ENCODE measurements around the gene TTBK2. TPM values are rescaled to one million over a fixed set of nuclear protein-coding genes. Genes with fewer than 3 reads are reported as not detected.
"Not testable (repeated sequence)": the region's sequence is repeated elsewhere in the genome, so short reads cannot be mapped to it uniquely, and the experiment has no call there.

TTBK2 gene
- polyA plus RNA-seq, 1 experiment = 3.3 TPM

DNA sequence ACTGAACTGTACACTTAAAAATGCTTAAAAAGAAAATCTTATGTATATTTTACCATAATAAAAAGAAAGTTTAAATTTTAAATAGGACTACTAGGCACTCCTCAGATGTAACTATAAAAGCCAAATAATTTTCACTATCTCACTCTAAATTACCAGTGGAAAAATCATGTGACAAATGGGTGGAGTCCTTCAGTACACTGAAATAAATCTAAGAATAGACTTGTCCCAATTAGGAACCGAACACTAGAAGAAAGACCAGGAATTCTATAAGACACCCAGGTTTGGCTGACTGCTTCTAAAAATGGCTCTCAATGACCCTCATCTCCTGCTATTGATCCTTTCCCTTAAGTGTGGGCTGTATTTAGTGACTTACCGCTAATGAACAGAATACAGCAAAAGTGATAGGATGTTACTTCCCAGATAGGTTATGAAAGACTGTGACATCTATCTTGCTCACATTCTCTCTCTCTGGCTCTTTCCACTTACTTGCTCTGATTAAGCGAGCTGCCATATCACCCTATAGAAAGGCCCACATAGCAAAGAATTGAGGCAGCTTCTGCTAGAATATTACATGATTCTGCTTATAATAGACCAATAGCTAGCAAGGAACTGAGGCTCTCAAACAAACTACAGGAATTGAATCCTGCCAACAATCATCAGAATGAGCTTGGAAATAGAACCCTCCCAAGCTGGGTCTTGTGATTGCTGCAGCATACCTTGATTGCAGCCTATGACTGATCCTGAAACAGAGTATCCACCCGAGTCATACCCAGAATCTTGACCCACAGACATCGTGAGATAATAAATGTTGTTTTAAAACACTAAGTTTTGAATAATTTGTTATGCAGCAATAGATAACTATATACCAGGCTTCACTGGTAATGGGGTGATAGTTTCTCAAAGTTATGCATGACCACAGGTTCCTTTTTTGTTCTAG, 16.9 kb downstream of the TTBK2 start:
- POLR2A ChIA-PET = no interaction called here
- Histone ChIP-seq H3K36me3 (ENCODE audit: control insufficient read depth, insufficient read depth, low read length) (no peaks in the 10 kb centered on the region), H3K4me3 (ENCODE audit: low read depth, low read length) (no peak overlapping the region), H3K27me3 (ENCODE audit: control insufficient read depth, insufficient read depth, low read length) (no peaks in the 10 kb centered on the region)
- TF ChIP-seq, protein P1, sequence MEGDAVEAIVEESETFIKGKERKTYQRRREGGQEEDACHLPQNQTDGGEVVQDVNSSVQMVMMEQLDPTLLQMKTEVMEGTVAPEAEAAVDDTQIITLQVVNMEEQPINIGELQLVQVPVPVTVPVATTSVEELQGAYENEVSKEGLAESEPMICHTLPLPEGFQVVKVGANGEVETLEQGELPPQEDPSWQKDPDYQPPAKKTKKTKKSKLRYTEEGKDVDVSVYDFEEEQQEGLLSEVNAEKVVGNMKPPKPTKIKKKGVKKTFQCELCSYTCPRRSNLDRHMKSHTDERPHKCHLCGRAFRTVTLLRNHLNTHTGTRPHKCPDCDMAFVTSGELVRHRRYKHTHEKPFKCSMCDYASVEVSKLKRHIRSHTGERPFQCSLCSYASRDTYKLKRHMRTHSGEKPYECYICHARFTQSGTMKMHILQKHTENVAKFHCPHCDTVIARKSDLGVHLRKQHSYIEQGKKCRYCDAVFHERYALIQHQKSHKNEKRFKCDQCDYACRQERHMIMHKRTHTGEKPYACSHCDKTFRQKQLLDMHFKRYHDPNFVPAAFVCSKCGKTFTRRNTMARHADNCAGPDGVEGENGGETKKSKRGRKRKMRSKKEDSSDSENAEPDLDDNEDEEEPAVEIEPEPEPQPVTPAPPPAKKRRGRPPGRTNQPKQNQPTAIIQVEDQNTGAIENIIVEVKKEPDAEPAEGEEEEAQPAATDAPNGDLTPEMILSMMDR (IDR thresholded peaks at IDR 0.05; ENCODE audit: insufficient read depth, low read depth, low read length) = no peak
- DNase-seq (ENCODE audit: low read depth) = no peak
- CTCF ChIA-PET = no interaction called here

DNA sequence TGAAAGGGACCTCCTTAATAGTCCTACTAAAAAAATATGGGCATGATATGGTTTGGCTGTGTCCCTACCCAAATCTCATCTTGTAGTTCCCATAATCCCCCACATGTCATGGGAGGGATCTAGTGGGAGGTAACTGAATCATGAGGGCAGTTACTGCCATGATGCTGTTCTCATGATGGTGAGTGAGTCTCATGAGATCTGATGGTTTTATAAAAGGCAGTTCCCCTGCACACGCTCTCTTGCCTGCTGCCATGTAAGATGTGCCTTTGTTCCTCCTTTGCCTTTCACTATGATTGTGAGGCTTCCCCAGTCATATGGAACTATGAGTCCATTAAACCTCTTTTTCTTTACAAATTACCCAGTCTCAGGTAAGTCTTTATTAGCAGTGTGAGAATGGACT, 26.7 kb downstream of the TTBK2 start:
- POLR2A ChIA-PET; H3K27me3 ChIP-seq (ENCODE audit: control insufficient read depth, insufficient read depth, low read length); H3K4me3 ChIP-seq (ENCODE audit: low read depth, low read length); H3K36me3 ChIP-seq (ENCODE audit: control insufficient read depth, insufficient read depth, low read length); DNase-seq (ENCODE audit: low read depth); CTCF ChIA-PET: not testable (repeated sequence)

DNA sequence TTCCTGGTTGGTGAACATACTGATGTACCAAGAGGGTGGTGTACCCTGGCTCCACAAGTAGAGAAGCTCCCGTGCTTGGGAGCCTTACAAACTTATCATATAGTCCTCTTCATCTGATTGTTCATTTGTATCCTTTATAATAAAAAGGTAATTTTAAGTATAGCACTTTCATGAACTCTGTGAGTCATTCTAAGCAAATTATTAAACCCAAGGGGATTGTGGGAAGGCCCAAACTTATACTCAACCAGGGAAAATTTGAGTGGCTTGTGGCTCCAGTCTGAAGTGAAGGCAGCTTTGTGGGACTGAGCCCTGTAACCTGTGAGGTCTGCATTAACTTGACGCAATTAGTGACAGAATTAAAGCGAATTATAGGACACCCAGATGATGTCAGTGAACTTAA, 29.0 kb downstream of the TTBK2 start:
- TF ChIP-seq, protein P1 (IDR thresholded peaks at IDR 0.05; ENCODE audit: insufficient read depth, low read depth, low read length) = no peak
- no peak for DNase-seq (ENCODE audit: low read depth)
- POLR2A ChIA-PET = no interaction called here
- CTCF ChIA-PET = interaction anchor here (0.6 to 1.6 kb wide), 3 partner anchors 21 to 95 kb away, joined by 3 to 4 read pairs (median 3); no protein-coding TSS in a partner anchor
- no peaks in the 10 kb centered on the region for H3K36me3 ChIP-seq (ENCODE audit: control insufficient read depth, insufficient read depth, low read length)
- H3K27me3 ChIP-seq (ENCODE audit: control insufficient read depth, insufficient read depth, low read length) = no peaks in the 10 kb centered on the region
- no peak overlapping the region for H3K4me3 ChIP-seq (ENCODE audit: low read depth, low read length)

DNA sequence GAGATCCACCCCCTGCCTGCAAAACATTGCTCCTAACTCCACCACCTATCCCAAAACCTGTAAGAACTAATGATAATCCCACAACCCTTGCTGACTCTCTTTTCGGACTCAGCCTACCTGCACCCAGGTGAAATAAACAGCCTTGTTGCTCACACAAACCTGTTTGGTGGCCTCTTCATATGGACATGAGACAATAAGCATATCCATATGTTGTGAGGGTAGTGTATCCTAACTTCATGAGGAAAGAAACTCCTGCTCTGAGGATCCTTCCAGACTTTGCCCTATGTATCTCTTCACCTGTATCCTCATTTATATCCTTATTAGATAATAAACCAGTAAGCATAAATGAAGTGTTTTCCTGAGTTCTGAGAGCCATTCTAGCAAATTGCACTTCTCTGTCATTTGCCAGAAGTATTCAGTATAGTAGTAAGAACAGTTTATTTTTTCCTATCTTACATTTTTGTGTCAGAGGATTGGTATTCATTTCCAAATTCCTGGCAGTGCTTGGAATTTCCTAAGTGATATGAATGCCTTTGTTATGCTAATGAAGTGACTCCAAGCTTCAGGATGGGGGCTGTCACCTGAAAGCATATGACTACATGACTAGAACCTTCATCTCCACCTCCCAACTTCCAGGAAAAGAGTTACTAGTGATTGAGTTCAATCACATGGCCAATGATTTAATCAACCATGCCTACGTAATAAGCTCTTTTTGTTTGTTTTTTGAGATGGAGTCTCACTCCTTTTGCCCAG, 30.2 kb downstream of the TTBK2 start:
- H3K36me3 ChIP-seq (ENCODE audit: control insufficient read depth, insufficient read depth, low read length) = no peaks in the 10 kb centered on the region
- POLR2A ChIA-PET = no interaction called here
- TF ChIP-seq, protein P1 (IDR thresholded peaks at IDR 0.05; ENCODE audit: insufficient read depth, low read depth, low read length) = no peak
- CTCF ChIA-PET = interaction anchor here (0.9 to 1.6 kb wide), 3 partner anchors 10 to 36 kb away, joined by 3 to 4 read pairs (median 3); no protein-coding TSS in a partner anchor
- no peaks in the 10 kb centered on the region for H3K27me3 ChIP-seq (ENCODE audit: control insufficient read depth, insufficient read depth, low read length)
- H3K4me3 ChIP-seq (ENCODE audit: low read depth, low read length) = no peak overlapping the region
- DNase-seq (ENCODE audit: low read depth) = peak; percentile 39

DNA sequence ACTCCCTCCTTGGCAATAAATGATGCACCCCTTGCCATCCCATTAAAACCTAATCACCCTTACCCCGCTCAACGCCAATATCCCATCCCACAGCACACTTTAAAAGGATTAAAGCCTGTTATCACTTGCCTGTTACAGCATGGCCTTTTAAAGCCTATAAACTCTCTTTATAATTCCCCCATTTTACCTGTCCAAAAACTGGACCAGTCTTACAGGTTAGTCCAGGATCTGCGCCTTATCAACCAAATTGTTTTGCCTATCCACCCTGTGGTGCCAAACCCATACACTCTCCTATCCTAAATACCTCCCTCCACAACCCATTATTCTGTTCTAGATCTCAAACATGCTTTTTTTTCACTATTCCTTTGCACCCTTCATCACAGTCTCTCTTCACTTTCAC, 33.2 kb downstream of the TTBK2 start:
- DNase-seq (ENCODE audit: low read depth); POLR2A ChIA-PET; H3K27me3 ChIP-seq (ENCODE audit: control insufficient read depth, insufficient read depth, low read length); H3K4me3 ChIP-seq (ENCODE audit: low read depth, low read length); CTCF ChIA-PET; H3K36me3 ChIP-seq (ENCODE audit: control insufficient read depth, insufficient read depth, low read length): not testable (repeated sequence)

DNA sequence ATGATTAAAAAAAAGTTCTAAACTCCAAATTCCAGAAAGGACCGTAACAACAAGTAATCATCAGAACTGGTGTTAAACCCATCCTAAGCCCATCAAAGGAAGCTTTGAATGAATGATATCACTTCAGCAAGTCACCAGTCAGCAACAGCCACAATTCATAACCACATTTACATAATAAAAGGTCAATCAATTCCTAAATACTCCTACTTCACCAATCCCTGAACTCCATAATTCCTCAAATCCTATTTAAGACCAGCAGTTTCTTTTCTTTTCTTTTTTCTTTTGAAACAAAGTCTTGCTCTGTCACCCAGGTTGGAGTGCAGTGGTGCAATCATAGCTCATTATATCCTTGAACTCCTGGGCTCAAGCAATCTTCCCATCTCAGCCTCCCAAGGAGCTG, 40.5 kb downstream of the TTBK2 start:
- H3K27me3 ChIP-seq (ENCODE audit: control insufficient read depth, insufficient read depth, low read length) = no peaks in the 10 kb centered on the region
- ChIA-PET POLR2A (no interaction called here), CTCF (interaction anchor here (0.6 kb wide), 1 partner anchor 16 kb away, joined by 4 read pairs; no protein-coding TSS in a partner anchor)
- no peaks in the 10 kb centered on the region for H3K36me3 ChIP-seq (ENCODE audit: control insufficient read depth, insufficient read depth, low read length)
- TF ChIP-seq, protein P1 (IDR thresholded peaks at IDR 0.05; ENCODE audit: insufficient read depth, low read depth, low read length) = no peak
- no peak overlapping the region for H3K4me3 ChIP-seq (ENCODE audit: low read depth, low read length)
- DNase-seq (ENCODE audit: low read depth) = no peak
